Activated naive CD4-positive, alpha-beta T cell treated with anti-CD3 and anti-CD28 coated beads for 36 hours (primary cell): ENCODE measurements around the gene AKAP12. TPM values are rescaled to one million over a fixed set of nuclear protein-coding genes. Genes with fewer than 3 reads are reported as not detected.
A peak's percentile ranks its signal among the peaks of the same experiment; 100 is the strongest.
"Not testable (repeated sequence)": the region's sequence is repeated elsewhere in the genome, so short reads cannot be mapped to it uniquely, and the experiment has no call there.

Source experiments
- CTCF ChIA-PET: fragments of 350-600 bp; sonication (Branson Sonifier 250); formaldehyde crosslinking; loops from one replicate; lab custom pipeline; 2021; ENCODE audit warnings: antibody characterized with exemption; lab: Charles Lee
- DNase-seq: peaks from one replicate; pipeline ENCODE4 v3.0.0-alpha.2; 2020
- H3K27ac Mint-ChIP-seq: one replicate; pipeline ENCODE4 v1.8.0; 2021; ENCODE audit warnings: mild to moderate bottlenecking, mixed read lengths
- H3K27me3 Mint-ChIP-seq: one replicate; pipeline ENCODE4 v1.8.0; 2021; ENCODE audit warnings: low read depth, mixed read lengths
- H3K36me3 Mint-ChIP-seq: one replicate; pipeline ENCODE4 v1.8.0; 2021; ENCODE audit warnings: low read depth, mixed read lengths
- H3K4me1 Mint-ChIP-seq: one replicate; pipeline ENCODE4 v1.8.0; 2021; ENCODE audit warnings: low read depth, mixed read lengths
- H3K4me3 Mint-ChIP-seq: one replicate; pipeline ENCODE4 v1.8.0; 2021; ENCODE audit warnings: mild to moderate bottlenecking, moderate library complexity, mixed read lengths
- H3K9me3 Mint-ChIP-seq: one replicate; pipeline ENCODE4 v1.8.0; 2021; ENCODE audit warnings: mixed read lengths
- intact Hi-C: fragments of 100-400 bp; cut with micrococcal nuclease; formaldehyde crosslinking; loops from one replicate; pipeline ENCODE4 v1.15.1; 2023
- total RNA-seq, 2 experiments: library from RNA; stranded (reverse); gene quantifications; one replicate each; pipeline ENCODE4 v1.2.3, GENCODE V29; 2021

The AKAP12 gene
- total RNA-seq, 2 experiments from 2014 or later: 0.62 to 0.77 TPM

- intact Hi-C loops: no loop called here
- CTCF ChIA-PET: interaction anchor here (1.1 kb wide), 1 partner anchor 295 kb away, joined by 4 read pairs; no protein-coding TSS in a partner anchor
- H3K9me3 Mint-ChIP-seq: no peaks in the 10 kb centered on the region
- no peak overlapping the region for H3K4me3 Mint-ChIP-seq
- no peaks in the 10 kb centered on the region for H3K36me3 Mint-ChIP-seq
- H3K27ac Mint-ChIP-seq: no peak overlapping the region
- H3K27me3 Mint-ChIP-seq: no peaks in the 10 kb centered on the region
- no peak for DNase-seq
- H3K4me1 Mint-ChIP-seq: no peaks in the 10 kb centered on the region
Measured at GRCh38 chr6:151309619-151310018, 69.9 kb downstream of the AKAP12 start.

DNA sequence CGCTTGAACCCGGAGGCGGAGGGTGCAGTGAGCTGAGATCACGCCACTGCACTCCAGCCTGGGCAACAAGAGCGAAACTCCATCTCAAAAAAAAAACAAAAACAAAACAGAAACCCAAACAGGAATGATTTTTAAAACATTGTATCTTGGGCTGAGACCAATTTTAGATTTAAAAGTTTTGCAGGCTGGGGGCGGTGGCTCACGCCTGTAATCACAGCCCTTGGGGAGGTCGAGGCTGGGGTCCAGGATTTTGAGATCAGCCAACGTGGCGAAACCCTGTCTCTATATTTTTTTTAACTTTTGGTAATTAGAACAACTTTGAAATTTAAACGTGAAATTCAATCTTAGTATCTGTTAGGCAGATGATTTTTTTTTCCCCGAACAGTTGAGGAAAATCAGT lies 70.5 kb downstream of the AKAP12 start:
- Mint-ChIP-seq H3K27ac (no peak overlapping the region), H3K27me3 (no peaks in the 10 kb centered on the region), H3K4me3 (no peak overlapping the region), H3K36me3 (no peaks in the 10 kb centered on the region), H3K4me1 (no peaks in the 10 kb centered on the region), H3K9me3 (no peaks in the 10 kb centered on the region)
- intact Hi-C loops: no loop called here
- no peak for DNase-seq
- CTCF ChIA-PET: interaction anchor here (1.1 kb wide), 1 partner anchor 296 kb away, joined by 4 read pairs; no protein-coding TSS in a partner anchor

DNA sequence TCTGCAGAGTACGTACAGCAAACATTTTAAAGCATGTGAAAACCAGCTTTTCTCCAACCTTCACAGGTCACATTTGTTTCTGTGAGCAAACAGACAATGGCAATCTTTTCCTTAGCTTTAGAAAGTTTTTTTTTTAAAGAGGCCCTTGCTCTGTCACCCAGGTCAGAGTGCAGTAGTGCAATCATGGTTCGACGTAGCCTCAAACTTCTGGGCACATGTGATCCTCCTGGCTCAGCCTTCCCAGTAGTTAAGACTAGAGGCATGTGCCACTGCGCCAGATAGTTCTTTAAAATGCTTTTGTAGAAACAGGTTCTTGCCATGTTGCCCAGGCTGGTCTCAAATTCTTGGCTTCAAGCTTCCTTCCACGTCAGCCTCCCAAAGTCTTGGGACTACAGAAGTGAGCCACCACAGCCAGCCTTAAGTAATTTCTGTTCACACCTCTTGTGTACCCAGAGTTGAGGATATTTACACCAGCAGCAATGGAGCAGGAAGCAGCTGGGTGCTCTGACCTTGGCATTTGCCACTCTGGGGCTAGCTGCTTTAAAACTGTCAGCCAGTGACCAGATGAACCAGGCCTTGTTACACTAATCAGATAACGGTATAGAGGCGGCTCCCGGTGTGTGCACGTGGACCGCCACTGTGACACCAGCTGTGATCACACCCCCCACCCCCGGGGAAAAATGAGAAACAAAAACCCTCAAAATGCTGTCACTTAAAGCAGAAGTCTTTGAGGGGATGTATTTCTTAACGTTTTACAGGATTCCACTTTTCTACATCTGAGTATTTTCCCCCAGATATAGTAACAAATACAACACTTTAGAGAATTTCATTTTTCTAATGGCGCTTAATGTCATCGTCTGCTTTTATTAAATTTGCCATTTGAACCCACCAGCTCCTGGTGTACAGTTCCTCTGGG lies 71.3 kb downstream of the AKAP12 start:
- H3K9me3 Mint-ChIP-seq: peaks cover 5% of the 10 kb centered on the region
- H3K4me3 Mint-ChIP-seq: no peak overlapping the region
- H3K4me1 Mint-ChIP-seq: no peaks in the 10 kb centered on the region
- intact Hi-C loops: no loop called here
- no peak overlapping the region for H3K27ac Mint-ChIP-seq
- DNase-seq: no peak
- no peaks in the 10 kb centered on the region for H3K27me3 Mint-ChIP-seq
- CTCF ChIA-PET: interaction anchor here (1.0 to 1.2 kb wide), 2 partner anchors 12 to 13 kb away, joined by 3 to 4 read pairs; no protein-coding TSS in a partner anchor
- no peaks in the 10 kb centered on the region for H3K36me3 Mint-ChIP-seq

DNA sequence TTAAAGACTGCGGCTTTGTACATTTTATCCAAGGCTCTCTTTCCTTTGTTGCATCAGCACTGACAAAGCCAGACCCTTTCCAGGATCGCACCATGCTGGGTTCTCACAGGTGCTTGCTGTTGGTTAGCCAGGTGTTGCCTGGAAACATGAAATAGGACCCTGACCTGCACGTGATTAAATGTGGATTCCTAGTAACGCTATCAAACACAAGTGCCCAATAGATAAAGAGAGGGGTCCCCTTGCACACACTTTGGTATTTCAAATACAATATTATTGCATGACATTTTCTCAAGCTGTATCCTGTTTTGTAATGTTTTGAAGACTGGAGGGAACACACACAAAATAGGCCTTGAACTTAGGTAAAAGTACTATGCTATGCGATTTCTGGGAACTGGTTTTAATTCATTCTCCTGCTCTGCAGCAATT lies 73.3 kb downstream of the AKAP12 start:
- H3K4me1 Mint-ChIP-seq: no peaks in the 10 kb centered on the region
- no peaks in the 10 kb centered on the region for H3K36me3 Mint-ChIP-seq
- DNase-seq: no peak
- CTCF ChIA-PET: interaction anchor here (0.6 to 0.7 kb wide), 2 partner anchors 18 to 21 kb away, joined by 3 to 4 read pairs; no protein-coding TSS in a partner anchor
- H3K9me3 Mint-ChIP-seq: peaks cover 9% of the 10 kb centered on the region
- no peak overlapping the region for H3K27ac Mint-ChIP-seq
- no peak overlapping the region for H3K4me3 Mint-ChIP-seq
- H3K27me3 Mint-ChIP-seq: no peaks in the 10 kb centered on the region
- intact Hi-C loops: no loop called here

- intact Hi-C loops, H3K27me3 Mint-ChIP-seq, H3K4me3 Mint-ChIP-seq, CTCF ChIA-PET, DNase-seq, H3K27ac Mint-ChIP-seq, H3K36me3 Mint-ChIP-seq, H3K4me1 Mint-ChIP-seq, H3K9me3 Mint-ChIP-seq: not testable (repeated sequence)
Measured at GRCh38 chr6:151315661-151316060, 75.9 kb downstream of the AKAP12 start.

DNA sequence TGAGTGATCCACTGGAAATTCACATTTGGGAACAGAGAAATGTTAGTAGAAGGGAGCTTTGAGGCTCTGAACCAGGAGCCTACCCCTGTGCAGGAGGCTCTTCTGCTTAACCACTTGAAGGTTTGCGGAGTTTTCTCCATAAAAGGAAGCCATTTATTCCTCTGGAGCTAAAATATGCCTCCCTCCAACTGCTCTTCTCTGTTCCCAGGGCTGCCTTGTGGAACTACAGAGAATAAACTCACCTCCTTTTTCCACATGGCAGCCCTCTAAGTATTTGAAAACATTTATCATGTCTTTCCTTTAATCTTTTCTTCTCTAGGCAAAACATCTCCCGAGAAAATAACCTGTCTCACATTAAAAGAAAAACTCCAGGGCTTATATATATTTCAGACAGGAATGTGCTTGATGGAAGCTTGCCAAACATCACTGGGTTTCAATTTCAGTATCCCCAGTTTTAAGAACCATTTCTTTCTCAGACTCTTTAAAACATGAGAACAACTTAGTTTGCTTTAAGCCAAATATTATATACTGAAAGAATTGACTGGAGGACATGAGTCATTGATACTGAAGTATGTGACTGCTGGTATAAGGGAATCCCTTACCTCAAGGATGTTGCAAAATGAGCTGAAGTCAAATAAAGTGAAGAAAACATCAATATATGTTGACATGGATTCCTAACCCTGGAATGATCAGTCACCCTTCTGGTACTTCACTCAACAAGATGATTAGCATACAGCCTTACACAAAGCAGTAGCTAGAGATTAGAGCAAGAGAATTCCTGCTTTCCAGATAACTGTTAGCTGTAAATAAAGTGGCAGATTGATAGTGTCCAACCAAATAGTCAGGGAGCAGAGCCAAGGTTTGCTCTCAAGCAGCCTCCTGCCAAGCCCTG lies 77.6 kb downstream of the AKAP12 start:
- Mint-ChIP-seq H3K27ac (no peak overlapping the region), H3K36me3 (no peaks in the 10 kb centered on the region), H3K27me3 (peaks cover 5% of the 10 kb centered on the region), H3K4me1 (no peaks in the 10 kb centered on the region), H3K9me3 (peaks cover 9% of the 10 kb centered on the region), H3K4me3 (no peak overlapping the region)
- CTCF ChIA-PET: interaction anchor here (0.7 kb wide), 1 partner anchor 9 kb away, joined by 5 read pairs; no protein-coding TSS in a partner anchor
- intact Hi-C loops: no loop called here
- DNase-seq: no peak

DNA sequence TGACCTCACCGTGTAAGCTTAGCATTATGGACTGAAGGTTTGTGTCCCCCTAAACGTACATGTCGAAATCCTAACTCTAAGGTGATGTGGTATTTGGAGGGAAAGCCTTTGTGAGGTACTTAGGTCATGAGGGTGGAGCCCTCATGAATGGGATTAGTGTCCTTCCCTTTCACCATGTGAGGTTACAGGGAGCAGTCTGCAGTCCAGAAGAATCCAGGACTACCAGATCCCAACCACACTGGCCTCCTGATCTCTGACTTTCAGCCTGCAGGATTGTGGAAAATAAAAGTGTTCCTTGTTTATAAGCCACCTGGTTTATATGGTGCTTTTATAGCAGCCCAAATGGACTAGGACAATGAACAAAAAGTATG lies 78.2 kb downstream of the AKAP12 start:
- Mint-ChIP-seq H3K4me1 (no peaks in the 10 kb centered on the region), H3K4me3 (no peak overlapping the region), H3K27ac (no peak overlapping the region), H3K9me3 (peaks cover 9% of the 10 kb centered on the region), H3K27me3 (peaks cover 10% of the 10 kb centered on the region), H3K36me3 (no peaks in the 10 kb centered on the region)
- no peak for DNase-seq
- intact Hi-C loops: no loop called here
- CTCF ChIA-PET: interaction anchor here (0.6 to 0.7 kb wide), 2 partner anchors 9 to 30 kb away, joined by 3 to 5 read pairs; no protein-coding TSS in a partner anchor

DNA sequence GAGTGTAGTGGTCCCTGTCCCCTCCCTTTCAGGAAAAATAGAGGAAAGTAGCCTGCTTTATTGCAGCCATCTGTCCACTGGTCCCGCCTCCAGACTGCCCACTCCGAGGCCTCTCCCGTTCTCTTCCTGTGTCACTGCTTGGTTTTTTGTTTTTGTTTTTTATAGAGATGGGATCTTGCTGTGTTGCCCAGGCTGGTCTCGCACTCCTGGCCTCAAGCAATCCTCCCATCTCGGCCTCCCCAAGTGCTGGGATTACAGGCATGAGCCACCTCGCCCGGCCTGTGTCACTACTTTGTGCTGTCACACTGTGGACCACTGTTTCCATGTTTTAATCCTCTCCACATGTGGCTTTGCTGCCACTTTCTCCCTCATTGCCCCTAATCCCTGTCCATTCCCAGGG lies 80.4 kb downstream of the AKAP12 start:
- Mint-ChIP-seq H3K36me3 (no peaks in the 10 kb centered on the region), H3K27ac (no peak overlapping the region), H3K27me3 (peaks cover 26% of the 10 kb centered on the region), H3K9me3 (peaks cover 9% of the 10 kb centered on the region), H3K4me3 (no peak overlapping the region), H3K4me1 (peaks cover 10% of the 10 kb centered on the region)
- no peak for DNase-seq
- CTCF ChIA-PET: no interaction called here
- intact Hi-C loops: no loop called here

- no peak for DNase-seq
- H3K9me3 Mint-ChIP-seq: peaks cover under 1% of the 10 kb centered on the region
- CTCF ChIA-PET: interaction anchor here (7.1 kb wide), 1 partner anchor 306 kb away, joined by 98 read pairs; no protein-coding TSS in a partner anchor
- H3K27me3 Mint-ChIP-seq: peaks cover 36% of the 10 kb centered on the region
- no peak overlapping the region for H3K27ac Mint-ChIP-seq
- peaks cover 18% of the 10 kb centered on the region for H3K4me1 Mint-ChIP-seq
- intact Hi-C loops: no loop called here
- H3K4me3 Mint-ChIP-seq: no peak overlapping the region
- no peaks in the 10 kb centered on the region for H3K36me3 Mint-ChIP-seq
Measured at GRCh38 chr6:151321438-151321837, 81.7 kb downstream of the AKAP12 start.

DNA sequence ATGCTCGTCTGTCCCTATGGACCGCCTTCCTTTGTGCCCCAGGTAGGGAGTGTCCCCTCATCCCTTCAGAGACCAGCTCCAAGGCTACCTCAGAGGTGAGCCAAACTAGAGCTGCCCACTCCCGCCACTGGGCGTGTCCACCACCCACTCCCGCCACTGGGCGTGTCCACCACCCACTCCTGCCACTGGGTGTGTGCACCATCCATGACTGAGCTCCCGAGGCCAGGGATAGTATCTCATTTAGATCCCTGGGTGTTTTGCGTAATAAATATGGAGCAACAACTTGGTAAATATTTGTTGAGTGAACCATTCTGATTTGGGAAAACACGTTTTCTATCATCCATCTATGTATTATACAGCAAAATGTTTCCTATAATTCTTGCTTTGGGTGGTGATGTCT lies 82.8 kb downstream of the AKAP12 start:
- Mint-ChIP-seq H3K9me3 (no peaks in the 10 kb centered on the region), H3K36me3 (no peaks in the 10 kb centered on the region), H3K4me1 (peaks cover 18% of the 10 kb centered on the region), H3K27ac (no peak overlapping the region), H3K4me3 (no peak overlapping the region), H3K27me3 (peaks cover 42% of the 10 kb centered on the region)
- CTCF ChIA-PET: interaction anchor here (0.6 to 7.1 kb wide), 3 partner anchors 11 to 503 kb away, joined by 3 to 98 read pairs (median 4); no protein-coding TSS in a partner anchor
- intact Hi-C loops: no loop called here
- DNase-seq: no peak

GRCh38 chr6:151323791-151324487 lies 84.2 kb downstream of the AKAP12 start:
- Mint-ChIP-seq H3K9me3 (no peaks in the 10 kb centered on the region), H3K4me3 (peak overlapping the region; percentile 18), H3K36me3 (no peaks in the 10 kb centered on the region), H3K27me3 (peaks cover 42% of the 10 kb centered on the region), H3K4me1 (peaks cover 18% of the 10 kb centered on the region), H3K27ac (no peak overlapping the region)
- DNase-seq: peak; percentile 84
- intact Hi-C loops: loop anchor here (1.0 to 2.0 kb wide), 7 partner anchors 39 to 905 kb away; no protein-coding TSS in a partner anchor
- CTCF ChIA-PET: interaction anchor here (0.6 to 7.1 kb wide), 53 partner anchors 11 to 904 kb away, joined by 3 to 98 read pairs (median 4); partner anchors contain the start of gene AKAP12
